NB4 (cell line): ENCODE measurements around the gene STK40.

Experiments
- CTCF ChIP-seq: IDR thresholded peaks from one replicate; pipeline ENCODE4 v1.5.1; 2012; ENCODE audit warnings: low read depth, low read length
- MAX ChIP-seq: IDR thresholded peaks from 2 replicates; pipeline ENCODE4 v1.6.1; 2011; ENCODE audit warnings: low read depth, low read length

- no peak for TF ChIP-seq CTCF
- TF ChIP-seq MAX, result no peak
These were observed 47.4 kb upstream of the STK40 start for GRCh38 chr1:36433102-36433501.
